HG03575 (cell line): ENCODE measurements around the gene PRKCA.

ENCODE experiments used
- ATAC-seq: cut with Tn5 transposase; IDR thresholded peaks from one replicate; pipeline ENCODE4 v1.9.1; 2021; ENCODE audit not compliant: unreplicated experiment, insufficient number of reproducible peaks, low FRiP score; ENCODE audit errors: extremely low read depth

PRKCA gene

GRCh38 chr17:66855204-66855603 is 552.8 kb downstream of the PRKCA start:
- no peak for ATAC-seq

GRCh38 chr17:66858226-66859083 is 556.0 kb downstream of the PRKCA start:
- ATAC-seq, result no peak

- ATAC-seq, result no peak
Observed at GRCh38 chr17:66859353-66859752, 556.9 kb downstream of the PRKCA start.

DNA sequence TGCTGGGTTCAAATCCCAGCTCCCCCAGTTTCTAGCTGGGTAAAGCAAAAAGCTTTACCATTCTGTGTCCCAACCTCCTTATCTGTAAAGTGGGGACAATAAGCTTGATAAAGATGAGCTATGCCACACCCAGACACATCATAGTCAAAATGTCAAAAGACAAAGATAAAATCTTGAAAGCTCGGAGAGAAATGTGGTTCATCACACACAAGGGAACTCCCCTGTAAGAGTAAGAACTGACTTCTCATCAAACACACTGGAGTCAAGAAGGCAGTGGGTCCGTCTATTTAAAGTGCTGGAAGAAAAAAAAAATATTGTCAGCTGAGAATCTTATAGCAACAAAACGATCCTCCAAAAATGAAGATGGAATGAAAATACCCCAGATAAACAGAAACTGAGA is 557.8 kb downstream of the PRKCA start:
- ATAC-seq, result no peak
